Left lung (tissue), 10 donors: ENCODE measurements around the gene ZNF681. TPM values are rescaled to one million over a fixed set of nuclear protein-coding genes. Genes with fewer than 3 reads are reported as not detected.

Experiments
- ATAC-seq: fragments of 200-7000 bp; cut with Tn5 transposase; one replicate; pipeline ENCODE4 v1.9.1; 2020; ENCODE audit warnings: moderate library complexity
- DNase-seq, 4 donors: peaks; one replicate each; pipeline ENCODE4 v3.0.0-alpha.2; 2013 to 2020
- H3K27ac ChIP-seq, 2 donors: fragments of 200-600 bp; sonication (generic) in 1 of 2; one replicate each; pipeline versions ENCODE4 v1.5.0 to v1.8.0; 2020 to 2021
- H3K27me3 ChIP-seq, 2 donors: fragments of 200-600 bp; sonication (generic) in 1 of 2; one replicate each; pipeline versions ENCODE4 v1.5.0 to v1.8.0; 2020 to 2021
- H3K36me3 ChIP-seq, 2 donors: fragments of 200-600 bp; sonication (generic) in 1 of 2; one replicate each; pipeline versions ENCODE4 v1.5.0 to v1.8.0; 2020 to 2021
- H3K4me1 ChIP-seq, 2 donors: fragments of 200-600 bp; one replicate each; pipeline ENCODE4 v1.8.0; 2021
- H3K4me3 ChIP-seq, 2 donors: fragments of 200-600 bp; sonication (generic) in 1 of 2; one replicate each; pipeline versions ENCODE4 v1.5.0 to v1.8.0; 2020 to 2021; ENCODE audit warnings: mild to moderate bottlenecking in 1 of 2
- H3K9me3 ChIP-seq, 2 donors: fragments of 200-600 bp; sonication (generic) in 1 of 2; one replicate each; pipeline versions ENCODE4 v1.5.0 to v1.8.0; 2020 to 2021
- CTCF ChIP-seq, 2 donors: fragments of 200-600 bp; sonication (generic) in 1 of 2; IDR thresholded peaks; one replicate each; pipeline versions ENCODE4 v1.5.0 to v1.8.0; 2021; ENCODE audit warnings: antibody characterized with exemption in 2 of 2
- intact Hi-C, 2 donors: fragments of 100-400 bp; cut with DNase I; formaldehyde crosslinking; loops; one replicate each; pipeline versions ENCODE4 v1.11.2 to v1.14.2; 2022
- polyA plus RNA-seq, 6 donors: library from polyadenylated mRNA; unstranded; fragments of 120-200 nt; gene quantifications; one replicate each; pipeline ENCODE4 v1.2.1, GENCODE V29; 2013; ENCODE audit not compliant: insufficient read length in 6 of 6
- total RNA-seq, 2 donors: library from RNA; stranded (reverse); fragmentation: NEBNext Ultra II Directional; extraction: Animal tissue kit (Norgen Biotek cat#: 25700); gene quantifications; one replicate each; pipeline ENCODE4 v1.2.1, GENCODE V29; 2021
- donor health status: DM: no; HTN: yes; CAD: no.
- donor health status: DM: no; HTN: no; CAD: no.

Gene ZNF681
- total and polyA plus RNA-seq, 8 donors = 2.6 to 8.9 (median 6.5) TPM

GRCh38 chr19:23771761-23772674 is 13.3 kb upstream of the ZNF681 start:
- Histone ChIP-seq H3K36me3 (no peaks in the 10 kb centered on the region), H3K4me1 (no peaks in the 10 kb centered on the region), H3K27me3 (no peaks in the 10 kb centered on the region), H3K9me3 (peaks cover 0 to 5% of the 10 kb centered on the region in 2 donors), H3K27ac (no peak overlapping the region), H3K4me3 (no peak overlapping the region)
- ATAC-seq (no peak), DNase-seq (no peak)
- intact Hi-C loops = no loop called here
- no peak for TF ChIP-seq CTCF (IDR thresholded peaks at IDR 0.05)

- no peak for TF ChIP-seq CTCF (IDR thresholded peaks at IDR 0.05)
- intact Hi-C loops = no loop called here
These were observed 12.6 kb upstream of the ZNF681 start for GRCh38 chr19:23771316-23771715.

GRCh38 chr19:23770672-23771250 is 12.1 kb upstream of the ZNF681 start:
- Histone ChIP-seq H3K9me3 (peaks cover 0 to 5% of the 10 kb centered on the region in 2 donors), H3K4me1 (no peaks in the 10 kb centered on the region), H3K27ac (no peak overlapping the region), H3K27me3 (no peaks in the 10 kb centered on the region), H3K36me3 (no peaks in the 10 kb centered on the region), H3K4me3 (no peak overlapping the region)
- ATAC-seq (no peak), DNase-seq (no peak)
- no peak for TF ChIP-seq CTCF (IDR thresholded peaks at IDR 0.05)
- intact Hi-C loops = no loop called here

More at GRCh38 chr19:23771316-23771715, 12.6 kb upstream of the ZNF681 start:
- DNase-seq (no peak), ATAC-seq (no peak)
- H3K4me3 ChIP-seq = no peak overlapping the region
- H3K9me3 ChIP-seq = peaks cover 0 to 5% of the 10 kb centered on the region in 2 donors
- H3K27ac ChIP-seq = no peak overlapping the region
- no peaks in the 10 kb centered on the region for H3K36me3 ChIP-seq
- no peaks in the 10 kb centered on the region for H3K27me3 ChIP-seq
- no peaks in the 10 kb centered on the region for H3K4me1 ChIP-seq

GRCh38 chr19:23769691-23770468 is 11.2 kb upstream of the ZNF681 start:
- H3K9me3 ChIP-seq = peaks cover 0 to 5% of the 10 kb centered on the region in 2 donors
- H3K27me3 ChIP-seq = no peaks in the 10 kb centered on the region
- no peak overlapping the region for H3K4me3 ChIP-seq
- intact Hi-C loops = no loop called here
- TF ChIP-seq CTCF (IDR thresholded peaks at IDR 0.05) = no peak
- H3K4me1 ChIP-seq = no peaks in the 10 kb centered on the region
- ATAC-seq (no peak), DNase-seq (no peak)
- no peaks in the 10 kb centered on the region for H3K36me3 ChIP-seq
- no peak overlapping the region for H3K27ac ChIP-seq

- Histone ChIP-seq H3K4me3 (no peak overlapping the region), H3K27ac (no peak overlapping the region), H3K36me3 (no peaks in the 10 kb centered on the region), H3K27me3 (no peaks in the 10 kb centered on the region), H3K4me1 (no peaks in the 10 kb centered on the region), H3K9me3 (peaks cover 0 to 5% of the 10 kb centered on the region in 2 donors)
- DNase-seq (no peak), ATAC-seq (no peak)
- intact Hi-C loops = no loop called here
- no peak for TF ChIP-seq CTCF (IDR thresholded peaks at IDR 0.05)
These were observed 8.3 kb upstream of the ZNF681 start for GRCh38 chr19:23766951-23767350.
